DMS53 treated with DMSO at 0.1 percent for 48 hours (cell line): ENCODE data around the gene CACNA1C.

ENCODE experiments used
- DNase-seq: peaks from one replicate; lab custom pipeline; 2025; ENCODE audit not compliant: unreplicated experiment; lab: John Stamatoyannopoulos, UW

The CACNA1C gene

GRCh38 chr12:2435511-2435910, 382.7 kb downstream of the CACNA1C start:
- DNase-seq, result no peak

GRCh38 chr12:2439332-2440100, 386.7 kb downstream of the CACNA1C start:
- no peak for DNase-seq

DNA sequence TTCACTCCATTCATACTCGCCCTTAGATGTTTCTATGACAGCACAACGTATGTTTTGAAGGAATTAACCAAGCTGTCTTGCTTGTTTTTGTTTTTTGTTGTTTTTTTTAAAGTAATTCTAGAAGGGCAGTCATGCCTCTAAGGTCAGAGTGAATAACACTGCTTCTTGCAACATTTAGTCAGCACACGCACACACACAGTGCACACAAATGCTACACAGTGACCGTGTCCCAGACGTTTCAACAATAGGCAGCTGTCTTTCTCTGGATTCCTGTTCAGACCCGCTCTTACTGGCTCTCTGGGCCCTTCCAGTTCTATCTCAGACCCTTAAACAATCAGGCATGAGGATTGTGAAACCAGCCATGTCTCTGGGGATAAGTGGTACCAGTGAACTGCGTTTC, 391.0 kb downstream of the CACNA1C start:
- DNase-seq, result no peak

GRCh38 chr12:2445968-2446367, 393.2 kb downstream of the CACNA1C start:
- DNase-seq, result no peak

- DNase-seq, result no peak
Measured at GRCh38 chr12:2447861-2448260, 395.1 kb downstream of the CACNA1C start.

GRCh38 chr12:2449586-2449985, 396.8 kb downstream of the CACNA1C start:
- no peak for DNase-seq

GRCh38 chr12:2450553-2450952, 397.8 kb downstream of the CACNA1C start:
- no peak for DNase-seq

GRCh38 chr12:2451025-2451424, 398.2 kb downstream of the CACNA1C start:
- DNase-seq, result no peak

- no peak for DNase-seq
Measured at GRCh38 chr12:2451497-2451896, 398.7 kb downstream of the CACNA1C start.

DNA sequence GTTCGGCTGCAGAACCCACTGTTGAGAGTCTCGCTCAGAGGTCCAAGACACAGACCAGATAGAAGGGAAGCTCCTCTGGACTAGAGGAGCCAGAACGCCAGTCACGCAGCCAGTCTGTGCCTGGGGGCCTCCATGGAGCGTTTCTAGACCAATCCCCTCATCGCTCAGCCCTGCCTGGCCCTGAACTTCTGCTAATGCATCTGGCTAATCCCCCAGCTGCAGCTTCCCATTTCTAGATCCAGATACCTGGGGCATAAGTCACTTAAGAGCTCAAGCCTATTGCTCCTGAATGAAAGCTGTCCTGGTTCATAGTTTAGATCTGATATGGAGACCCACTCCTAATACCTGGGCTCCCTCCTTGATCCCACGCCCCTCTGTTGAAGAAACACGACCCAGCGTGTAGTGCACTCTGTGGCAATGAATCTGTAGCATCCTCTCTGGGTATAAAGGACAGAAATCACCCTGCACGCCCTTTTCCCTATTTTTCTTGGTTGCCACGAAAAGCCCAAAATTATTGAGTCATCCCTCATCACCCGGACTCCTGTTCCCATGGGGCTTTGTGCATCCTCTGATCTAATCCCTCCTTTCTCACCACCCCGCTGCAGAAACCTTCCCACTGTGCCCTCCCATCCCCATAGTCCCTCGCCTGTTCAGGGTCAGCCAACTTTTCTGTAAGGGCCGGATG, 400.4 kb downstream of the CACNA1C start:
- DNase-seq, result no peak

- DNase-seq, result no peak
Measured at GRCh38 chr12:2453761-2454090, 400.9 kb downstream of the CACNA1C start.

GRCh38 chr12:2454601-2455177, 401.9 kb downstream of the CACNA1C start:
- DNase-seq, result no peak

GRCh38 chr12:2455410-2455809, 402.6 kb downstream of the CACNA1C start:
- DNase-seq, result no peak

- DNase-seq, result no peak
Measured at GRCh38 chr12:2456122-2456812, 403.5 kb downstream of the CACNA1C start.

DNA sequence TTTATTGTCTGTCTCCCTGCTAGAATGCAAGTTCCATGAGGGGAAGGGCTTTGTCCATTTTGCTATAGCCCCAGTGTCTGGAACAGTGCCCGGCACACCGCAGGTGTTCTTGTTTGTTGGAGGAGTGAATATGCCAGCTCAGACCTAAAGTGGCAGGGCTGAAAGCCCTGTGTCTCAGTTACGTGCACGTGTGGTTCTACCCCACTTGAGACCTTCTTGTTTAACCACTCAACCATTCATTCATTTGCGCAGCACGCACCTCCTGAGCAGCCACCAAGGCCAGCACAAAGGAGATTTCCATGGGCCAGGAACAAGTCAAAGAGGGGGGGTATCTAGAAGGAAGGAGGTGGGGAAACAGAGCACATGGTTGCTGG, 404.0 kb downstream of the CACNA1C start:
- DNase-seq, result peak; percentile 35

DNA sequence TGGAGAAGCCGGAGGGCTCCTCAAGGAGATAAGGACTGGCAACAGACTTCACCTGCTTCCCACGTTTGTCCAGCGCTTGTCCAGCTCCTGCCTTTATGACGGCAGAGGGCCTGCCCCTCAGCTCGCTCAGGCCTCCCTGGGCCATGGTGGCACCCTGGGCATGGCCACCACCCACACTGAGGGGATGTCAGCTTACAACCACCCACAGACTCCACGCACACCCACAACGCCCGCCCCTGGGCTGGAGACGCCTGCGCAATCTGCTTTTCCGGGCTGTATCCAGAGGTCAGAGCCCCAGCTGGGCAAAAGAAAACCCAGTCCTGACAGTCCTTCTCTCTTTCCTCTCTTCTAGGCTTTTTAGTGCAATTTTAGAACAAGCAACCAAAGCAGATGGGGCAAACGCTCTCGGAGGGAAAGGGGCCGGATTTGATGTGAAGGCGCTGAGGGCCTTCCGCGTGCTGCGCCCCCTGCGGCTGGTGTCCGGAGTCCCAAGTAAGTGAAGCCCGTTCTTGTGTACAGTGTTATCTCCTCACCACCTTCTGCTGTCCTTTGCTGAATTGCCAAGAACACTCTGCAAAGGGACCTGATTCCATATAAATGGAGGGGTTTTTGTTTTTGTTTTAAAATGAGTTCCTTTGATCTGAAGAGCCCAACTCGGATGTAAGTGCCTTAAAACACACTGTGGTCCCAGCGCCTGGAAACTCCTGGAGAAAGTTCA, 404.6 kb downstream of the CACNA1C start:
- no peak for DNase-seq

DNA sequence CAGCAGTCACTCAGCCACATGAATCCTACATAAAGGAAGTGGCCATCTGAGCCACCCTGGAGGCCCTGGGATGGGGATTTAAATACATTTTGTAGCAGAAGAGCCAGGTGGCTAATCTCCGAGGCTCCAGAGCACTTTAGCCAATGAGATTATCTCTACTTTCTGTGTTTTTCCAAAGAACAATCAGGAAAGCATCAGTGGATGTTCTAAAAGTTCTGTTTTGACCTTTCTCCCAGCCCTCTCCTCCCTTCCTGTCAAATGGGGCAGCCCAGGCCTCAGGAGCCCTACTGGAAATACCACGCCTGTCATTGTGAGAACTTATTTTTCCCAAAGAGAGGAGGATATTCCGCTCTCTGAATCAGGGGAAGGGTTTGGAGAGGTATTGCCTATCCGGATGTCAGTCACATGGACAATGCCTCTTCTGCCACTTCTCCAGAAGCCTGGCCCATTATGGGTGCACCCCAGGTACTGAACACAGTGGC, 405.2 kb downstream of the CACNA1C start:
- DNase-seq, result no peak

- DNase-seq, result no peak
Measured at GRCh38 chr12:2460051-2460670, 407.4 kb downstream of the CACNA1C start.

- DNase-seq, result no peak
Measured at GRCh38 chr12:2461046-2461445, 408.3 kb downstream of the CACNA1C start.

DNA sequence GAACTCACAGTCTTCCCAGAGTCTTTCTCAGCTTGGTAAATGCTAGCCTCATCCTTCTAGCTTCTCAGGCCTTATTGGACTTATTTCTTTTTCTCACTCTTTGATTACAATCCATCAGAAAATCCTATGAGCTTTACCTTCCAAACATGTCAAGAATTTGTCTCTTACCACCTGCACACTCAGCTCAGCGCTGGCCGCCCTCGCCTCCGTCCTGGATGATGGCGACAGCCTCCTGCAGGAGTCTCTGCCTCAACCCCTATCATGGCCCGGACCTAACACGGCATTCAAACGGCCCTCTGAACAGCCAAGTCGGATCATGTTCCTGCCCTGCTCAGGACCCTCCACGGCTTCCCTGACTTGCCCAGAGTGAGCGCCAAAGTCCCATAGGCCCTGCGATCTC, 408.9 kb downstream of the CACNA1C start:
- DNase-seq, result no peak

DNA sequence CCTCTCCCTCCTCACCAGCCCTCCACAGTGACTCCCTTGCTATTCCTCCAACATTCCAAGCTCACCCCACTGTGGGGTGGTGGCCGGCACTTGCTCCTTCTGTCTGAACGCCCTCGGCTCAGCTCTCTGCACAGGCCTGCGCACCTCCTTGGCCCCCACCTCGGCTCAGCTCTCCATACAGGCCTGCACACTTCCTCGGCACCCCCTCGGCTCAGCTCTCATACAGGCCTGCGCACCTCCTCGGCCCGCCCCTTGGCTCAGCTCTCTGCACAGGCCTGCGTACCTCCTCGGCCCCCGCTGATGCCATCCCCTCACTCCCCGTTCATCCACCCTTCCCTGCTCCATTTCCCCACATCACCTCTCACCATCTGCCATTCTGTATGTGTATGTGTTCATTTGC, 409.3 kb downstream of the CACNA1C start:
- no peak for DNase-seq
